Activated gamma-delta T cell treated with anti-CD3 and anti-CD28 coated beads, Interleukin-2, amount 50 U/mL, for 16 hours (primary cell): Measurements from ENCODE around the gene MEGF9.
"Not testable (repeated sequence)": the region's sequence is repeated elsewhere in the genome, so short reads cannot be mapped to it uniquely, and the experiment has no call there.

Experiments used
- DNase-seq: peaks from one replicate; pipeline ENCODE4 v3.0.0-alpha.2; 2020; ENCODE audit warnings: low read depth

MEGF9 gene

GRCh38 chr9:120714088-120714845, at the start of gene MEGF9:
Gene MEGF9 (minus strand): TSS chr9:120714470. CDS start chr9:120714358, 112 bp downstream.
- peak; percentile 96 for DNase-seq

- no peak for DNase-seq
Observed at GRCh38 chr9:120761006-120761405, 46.7 kb upstream of the MEGF9 start.

- no peak for DNase-seq
Observed at GRCh38 chr9:120759755-120760400, 45.6 kb upstream of the MEGF9 start.

- DNase-seq = no peak
Observed at GRCh38 chr9:120758544-120758943, 44.3 kb upstream of the MEGF9 start.

- no peak for DNase-seq
Observed at GRCh38 chr9:120757026-120757913, 43.0 kb upstream of the MEGF9 start.

- DNase-seq = no peak
Observed at GRCh38 chr9:120756531-120756930, 42.3 kb upstream of the MEGF9 start.

GRCh38 chr9:120755810-120756434, 41.7 kb upstream of the MEGF9 start:
- DNase-seq = peak; percentile 53

GRCh38 chr9:120755044-120755443, 40.8 kb upstream of the MEGF9 start:
- no peak for DNase-seq

GRCh38 chr9:120750421-120750820, 36.2 kb upstream of the MEGF9 start:
- no peak for DNase-seq

- not testable (repeated sequence) for DNase-seq
Observed at GRCh38 chr9:120746366-120746765, 32.1 kb upstream of the MEGF9 start.

GRCh38 chr9:120745278-120745677, 31.0 kb upstream of the MEGF9 start:
- DNase-seq = no peak

GRCh38 chr9:120742951-120743416, 28.7 kb upstream of the MEGF9 start:
- no peak for DNase-seq

- no peak for DNase-seq
Observed at GRCh38 chr9:120741701-120742100, 27.4 kb upstream of the MEGF9 start.

- DNase-seq = no peak
Observed at GRCh38 chr9:120741191-120741590, 26.9 kb upstream of the MEGF9 start.

- no peak for DNase-seq
Observed at GRCh38 chr9:120740132-120740531, 25.9 kb upstream of the MEGF9 start.

GRCh38 chr9:120737416-120738165, 23.3 kb upstream of the MEGF9 start:
- DNase-seq = no peak

GRCh38 chr9:120736881-120737280, 22.6 kb upstream of the MEGF9 start:
- no peak for DNase-seq

- DNase-seq = no peak
Observed at GRCh38 chr9:120735415-120736126, 21.3 kb upstream of the MEGF9 start.

- DNase-seq = no peak
Observed at GRCh38 chr9:120734607-120735410, 20.5 kb upstream of the MEGF9 start.

- DNase-seq = no peak
Observed at GRCh38 chr9:120733190-120733589, 18.9 kb upstream of the MEGF9 start.
